NCI-H82 (cell line): Measurements from ENCODE around the gene IL10RB.
A peak's percentile ranks its signal among the peaks of the same experiment; 100 is the strongest.
"Not testable (repeated sequence)": the region's sequence is repeated elsewhere in the genome, so short reads cannot be mapped to it uniquely, and the experiment has no call there.

Experiments used
- DNase-seq: peaks from one replicate; lab custom pipeline; 2025; lab: John Stamatoyannopoulos, UW

Gene IL10RB

DNA sequence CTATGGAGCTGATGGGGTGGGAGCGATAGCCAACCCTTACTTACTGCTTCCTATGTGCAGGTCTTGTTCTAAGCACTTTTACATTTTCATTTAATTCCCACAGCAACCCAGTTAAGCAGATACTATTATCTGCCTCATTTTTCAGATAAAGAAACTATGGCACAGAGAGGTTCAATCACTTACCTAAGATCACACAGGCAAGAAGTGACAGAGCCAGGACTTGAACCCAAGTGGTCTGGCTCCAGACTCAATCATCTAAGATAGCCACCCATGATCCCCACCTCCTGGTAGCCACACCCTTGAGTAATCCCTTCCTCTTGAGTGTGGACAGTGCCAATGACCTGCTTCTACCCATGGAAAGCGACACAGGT is 35.5 kb downstream of the IL10RB start:
- DNase-seq, result no peak

DNA sequence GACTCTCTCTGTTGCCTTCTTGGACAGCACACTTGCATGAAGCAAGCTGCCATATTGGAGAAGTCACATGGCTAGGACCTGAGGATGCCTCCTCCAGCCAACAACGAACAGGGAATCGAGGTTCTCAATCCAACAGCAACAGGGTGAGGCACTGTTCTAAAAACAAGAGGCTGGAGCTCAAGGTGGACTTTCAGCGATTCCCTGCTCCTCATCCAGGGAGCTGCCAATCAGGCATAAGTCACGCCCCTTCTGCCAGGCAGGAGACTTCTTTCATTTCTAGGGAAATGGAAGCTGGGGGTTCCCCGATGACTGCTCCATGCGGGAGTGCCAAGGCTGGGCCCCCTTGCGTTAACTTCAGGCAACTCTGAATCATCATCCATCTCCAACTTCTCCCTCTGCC is 35.9 kb downstream of the IL10RB start:
- DNase-seq, result no peak

DNA sequence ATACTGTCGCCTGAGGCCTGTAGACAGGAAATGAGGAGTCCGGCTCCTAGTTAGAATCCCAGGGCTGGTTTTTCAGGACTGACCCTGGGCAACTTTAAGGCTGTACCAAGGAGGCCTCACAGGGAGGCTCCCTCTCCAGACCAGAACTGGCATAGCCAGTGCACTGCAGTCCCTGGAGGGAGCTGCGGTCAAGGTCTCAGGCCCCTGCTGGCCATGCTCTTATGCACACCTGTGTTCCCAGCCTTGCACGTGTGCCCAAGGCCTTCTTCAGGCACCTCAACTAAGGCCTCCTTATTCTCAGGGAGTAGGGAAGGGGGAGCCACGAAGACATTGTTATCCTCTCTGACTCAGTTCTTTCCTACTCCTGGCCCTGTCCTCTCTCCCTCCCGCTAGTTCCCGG is 36.6 kb downstream of the IL10RB start:
- DNase-seq, result no peak

DNA sequence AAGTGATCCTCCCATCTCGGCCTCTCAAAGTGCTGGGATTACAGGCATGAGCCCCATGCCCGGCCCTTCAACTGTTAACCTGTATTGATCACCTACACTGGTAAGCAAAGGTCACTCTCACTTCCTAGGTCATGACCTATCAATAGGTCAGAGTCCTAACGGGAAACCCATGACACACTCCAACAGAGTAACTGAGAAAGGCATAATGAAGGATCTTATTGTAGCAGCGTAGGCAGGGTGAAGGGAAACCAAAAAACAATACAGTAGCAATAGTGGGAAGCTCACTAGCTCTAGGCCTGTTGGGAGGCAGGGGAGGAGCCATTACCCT is 39.1 kb downstream of the IL10RB start:
- DNase-seq, result no peak

DNA sequence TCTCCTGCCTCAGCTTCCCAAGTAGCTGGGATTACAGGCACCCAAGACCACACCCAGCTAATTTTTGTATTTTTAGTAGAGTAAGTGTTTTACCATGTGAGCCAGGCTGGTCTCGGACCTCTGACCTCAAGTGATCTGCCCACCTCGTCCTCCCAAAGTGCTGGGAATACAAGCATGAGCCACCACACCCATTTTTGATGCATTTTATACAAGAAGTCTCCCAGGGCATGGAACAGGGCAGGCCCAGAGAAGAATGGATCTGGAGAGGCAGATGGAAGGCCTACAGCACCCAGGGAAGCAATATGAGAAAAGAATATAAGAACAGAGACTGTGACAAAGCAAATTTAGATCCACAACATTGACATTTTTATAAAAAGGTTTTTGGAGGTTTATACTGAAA is 39.8 kb downstream of the IL10RB start:
- no peak for DNase-seq

DNA sequence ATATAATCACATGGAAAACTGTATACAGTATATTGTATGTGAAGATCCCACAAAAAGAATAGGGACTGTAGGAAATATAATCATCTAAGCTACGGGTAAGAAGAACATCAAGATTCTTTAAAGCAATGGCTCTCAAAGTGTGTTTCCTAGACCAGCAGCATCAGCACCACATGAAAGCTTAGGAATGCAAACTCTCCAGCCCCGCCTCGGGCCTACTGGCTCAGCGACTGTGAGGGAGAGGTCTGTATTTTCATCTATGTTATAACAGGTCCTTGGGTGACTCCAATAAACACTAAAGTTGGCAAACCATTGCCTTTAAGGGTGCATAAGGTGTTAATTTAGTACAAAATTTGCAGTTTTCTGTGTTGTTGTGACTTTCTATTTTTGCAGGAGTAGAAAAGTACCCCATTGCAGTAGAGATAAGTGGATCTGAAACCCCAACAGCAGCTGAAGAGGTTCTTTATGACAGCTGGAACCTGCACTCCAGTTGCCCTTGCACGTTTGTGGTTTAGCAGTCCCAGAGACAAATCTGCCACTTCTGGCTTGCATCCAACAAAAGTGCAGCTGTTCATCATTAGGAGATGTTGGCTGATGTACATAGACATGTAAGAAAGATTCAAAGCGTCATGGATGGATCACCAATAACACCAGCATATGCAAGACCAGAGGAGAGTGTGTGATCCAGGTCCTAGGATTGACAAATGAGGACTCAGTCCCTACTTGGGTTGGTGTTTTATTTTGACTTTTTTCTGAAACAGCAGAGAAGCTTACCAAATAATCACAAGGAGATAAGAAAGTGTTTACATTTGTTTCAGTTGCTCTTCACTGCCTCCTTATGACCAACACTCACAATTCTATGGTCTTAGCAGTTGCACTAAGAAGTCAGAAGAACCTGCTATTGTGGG is 42.7 kb downstream of the IL10RB start:
- DNase-seq, result peak; percentile 95

DNA sequence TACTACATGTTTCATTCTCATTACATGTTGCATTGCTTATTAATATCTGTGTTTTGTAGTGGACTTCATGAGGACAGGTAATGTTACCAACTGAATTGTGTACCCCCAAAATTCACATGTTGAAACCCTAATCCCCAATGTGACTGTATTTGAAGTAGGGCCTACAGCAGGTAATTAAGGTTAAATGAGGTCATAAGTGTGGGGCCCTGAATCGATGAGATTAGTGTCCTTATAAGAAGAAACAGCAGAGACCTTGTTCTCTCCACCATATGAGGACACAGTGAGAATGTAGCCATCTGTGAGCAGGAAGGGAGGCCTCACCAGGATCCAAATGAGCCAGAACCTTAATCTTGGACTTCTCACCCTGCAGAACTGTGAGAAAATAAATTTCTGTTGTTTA is 43.6 kb downstream of the IL10RB start:
- no peak for DNase-seq

DNA sequence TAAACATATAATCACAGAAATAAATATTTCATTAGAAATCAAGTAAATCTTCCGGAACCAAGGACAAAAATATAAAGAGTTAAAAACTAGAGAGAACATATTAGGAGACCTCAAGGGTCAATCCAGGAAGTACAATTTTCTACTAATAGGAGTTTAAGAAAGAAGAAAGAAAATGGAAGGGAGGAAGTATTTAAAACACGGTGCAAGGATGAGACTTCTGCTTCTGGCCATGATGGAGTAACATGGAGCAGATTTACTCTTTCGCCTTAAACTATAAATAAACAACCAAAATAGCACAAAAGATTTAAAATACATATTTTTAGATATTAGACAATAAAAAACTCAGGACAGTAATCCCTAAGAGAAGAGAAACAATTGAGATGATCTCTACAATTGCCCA is 46.0 kb downstream of the IL10RB start:
- DNase-seq, result no peak

DNA sequence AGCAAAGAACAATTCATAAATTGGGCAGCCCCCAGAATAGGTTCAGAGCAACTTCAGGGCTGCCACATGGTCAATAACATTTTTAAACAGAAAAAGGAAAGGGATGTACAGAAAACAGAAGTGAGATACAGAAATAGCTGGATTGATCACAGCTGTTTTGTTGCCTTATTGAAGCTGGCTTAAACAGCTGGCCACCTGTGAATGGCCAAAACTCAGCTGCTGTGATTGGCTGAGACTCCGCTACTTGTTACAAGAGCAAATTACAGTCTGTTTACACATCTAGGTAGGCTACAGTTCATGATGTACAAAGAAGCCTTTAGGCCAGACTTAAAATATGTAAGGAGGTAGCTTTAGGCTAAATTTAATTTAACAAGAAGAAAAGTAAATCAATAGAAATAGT is 47.0 kb downstream of the IL10RB start:
- DNase-seq, result no peak

DNA sequence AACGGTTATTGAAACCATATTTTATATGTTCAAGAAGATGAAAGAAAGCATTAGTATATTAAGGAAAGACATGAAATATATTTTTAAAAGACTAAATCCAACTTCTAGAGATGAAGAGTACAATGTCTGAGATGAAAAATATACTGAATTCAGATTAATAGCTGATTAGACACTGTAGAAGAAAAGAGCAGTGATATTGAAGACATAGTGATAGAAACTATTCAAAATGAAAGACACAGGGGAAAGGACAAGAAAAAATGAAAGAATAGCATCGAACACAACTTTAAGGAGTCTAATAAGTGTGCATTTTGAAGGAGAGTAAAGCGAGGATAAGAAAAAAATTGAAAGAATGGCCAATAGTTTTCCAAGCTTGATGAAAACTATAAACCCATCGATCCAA is 47.4 kb downstream of the IL10RB start:
- DNase-seq, result no peak

DNA sequence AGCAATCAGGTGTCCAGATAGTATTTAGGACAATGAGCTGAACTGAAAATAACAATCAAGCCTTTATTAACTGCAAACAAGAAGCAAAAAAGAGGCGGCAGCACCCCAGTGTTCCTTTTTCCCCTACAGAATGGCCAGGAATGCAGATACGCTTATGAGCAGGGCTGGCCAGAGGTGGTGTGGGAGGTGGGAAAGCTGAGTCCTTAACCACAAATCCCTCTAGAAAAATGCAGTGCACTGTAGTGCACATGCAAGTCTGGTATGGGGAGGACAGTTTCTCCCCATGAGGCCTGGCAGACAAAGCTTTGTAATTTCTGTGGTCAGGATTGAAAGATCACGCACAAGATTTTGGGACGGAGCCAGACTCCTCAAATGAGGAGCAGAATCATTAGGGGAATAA is 47.9 kb downstream of the IL10RB start:
- DNase-seq, result no peak

DNA sequence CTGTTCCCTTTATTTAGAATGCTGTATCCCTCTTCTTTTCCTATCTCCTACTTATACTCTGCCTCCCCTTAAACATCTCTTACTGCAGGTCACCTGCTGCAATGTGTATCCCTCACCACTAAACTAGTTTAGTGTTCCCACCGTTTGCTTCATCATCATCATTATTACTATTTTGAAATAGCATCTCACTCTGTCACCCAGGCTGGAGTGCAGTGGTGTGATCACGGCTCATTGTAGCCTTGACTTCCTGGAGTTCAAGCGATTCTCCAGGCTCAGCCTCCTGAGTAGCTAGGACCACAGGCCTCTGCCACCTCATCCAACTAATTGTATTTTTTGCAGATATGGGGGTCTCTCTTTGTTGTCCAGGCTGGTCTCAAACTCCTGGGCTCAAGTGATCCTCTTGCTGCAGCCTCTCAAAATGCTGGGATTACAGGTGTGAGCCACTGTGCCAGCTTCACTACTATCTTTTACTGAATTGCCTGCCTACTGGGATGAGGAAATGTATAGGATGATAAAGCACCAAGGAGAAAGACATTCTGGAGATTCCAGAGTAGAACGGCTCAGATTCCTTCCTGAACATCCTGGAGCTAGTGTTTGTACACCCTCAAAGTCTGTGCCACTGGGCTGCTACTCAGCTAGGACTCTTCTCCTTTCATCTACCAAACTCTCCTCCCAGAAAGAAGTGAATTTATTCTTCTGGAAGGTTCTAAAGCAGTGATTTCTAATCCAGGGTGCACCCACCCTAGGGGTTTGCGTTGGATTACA is 50.0 kb downstream of the IL10RB start:
- DNase-seq, result no peak

DNA sequence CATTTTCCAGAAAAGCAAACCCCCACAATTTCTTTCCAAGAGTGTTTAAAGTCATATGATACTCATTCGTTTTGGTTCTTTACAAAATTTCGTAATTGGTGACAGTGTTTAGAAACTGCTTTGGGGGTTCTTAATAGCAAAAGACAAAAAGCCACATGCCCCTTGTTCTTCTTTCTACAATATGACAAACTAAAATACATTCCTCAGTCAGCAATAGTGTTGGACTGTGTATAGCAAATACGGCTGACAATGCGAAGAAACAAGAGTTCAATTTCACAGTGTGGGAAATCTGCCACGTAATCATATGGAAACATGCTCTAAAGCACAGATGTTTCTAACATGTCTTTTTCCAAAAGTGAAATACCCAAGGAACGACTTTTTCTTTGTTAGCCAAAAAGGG is 51.0 kb downstream of the IL10RB start:
- no peak for DNase-seq

DNA sequence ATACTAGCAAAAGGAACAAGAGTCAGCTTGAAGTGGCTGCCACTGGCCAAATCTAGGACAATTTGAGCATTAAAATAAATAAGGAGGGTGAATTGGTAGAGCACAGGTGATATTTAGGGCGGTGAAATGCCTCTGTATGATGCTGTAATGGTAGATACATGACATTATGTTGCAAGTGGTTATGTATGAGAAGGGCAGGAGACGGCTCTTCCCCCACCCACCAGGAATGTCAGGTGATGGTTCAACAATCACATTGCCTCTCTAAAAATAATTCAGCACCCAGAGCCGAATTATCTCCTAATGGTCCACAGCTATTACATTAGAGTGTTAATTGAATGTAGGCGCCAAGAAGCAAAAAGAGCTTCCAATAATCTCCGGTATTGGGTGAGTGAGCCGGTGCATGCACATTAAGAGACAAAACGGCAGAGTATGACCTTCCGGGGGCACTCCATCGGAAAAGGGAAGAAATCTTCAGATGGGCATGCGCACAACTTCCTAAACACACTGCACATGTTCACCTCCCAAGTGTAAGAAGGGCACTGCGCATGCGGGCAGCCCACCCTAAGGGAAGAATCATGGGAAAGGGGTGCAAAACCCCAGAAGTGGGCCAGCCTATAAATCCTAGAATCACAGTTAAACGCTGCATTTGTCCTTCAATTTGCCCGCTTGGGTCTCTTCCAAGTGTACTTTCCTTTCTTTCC is 51.8 kb downstream of the IL10RB start:
- no peak for DNase-seq

DNA sequence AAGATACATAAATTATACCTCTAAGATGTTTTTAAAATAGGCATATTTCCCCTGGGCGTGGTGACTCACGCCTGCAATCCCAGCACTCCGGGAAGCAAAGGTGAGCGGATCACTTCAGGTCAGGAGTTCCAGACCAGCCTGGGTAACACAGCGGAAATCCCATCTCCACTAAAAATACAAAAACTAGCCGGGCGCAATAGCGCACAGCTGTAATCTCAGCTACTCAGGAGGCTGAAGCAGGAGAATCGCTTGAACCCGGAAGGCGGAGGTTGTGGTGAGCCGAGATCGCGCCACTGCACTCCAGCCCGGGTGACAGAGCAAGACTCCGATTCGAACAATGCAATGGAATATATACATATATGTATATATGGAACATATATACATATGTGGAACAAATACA is 54.8 kb downstream of the IL10RB start:
- not testable (repeated sequence) for DNase-seq

DNA sequence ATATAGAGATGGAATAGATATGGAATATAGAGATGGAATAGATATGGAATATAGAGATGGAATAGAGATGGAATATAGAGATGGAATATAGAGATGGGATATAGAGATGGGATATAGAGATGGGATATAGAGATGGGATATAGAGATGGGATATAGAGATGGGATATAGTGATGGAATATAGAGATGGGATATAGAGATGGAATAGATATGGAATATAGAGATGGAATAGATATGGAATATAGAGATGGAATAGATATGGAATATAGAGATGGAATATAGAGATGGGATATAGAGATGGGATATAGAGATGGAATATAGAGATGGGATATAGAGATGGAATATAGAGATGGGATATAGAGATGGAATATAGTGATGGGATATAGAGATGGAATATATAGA is 57.4 kb downstream of the IL10RB start:
- DNase-seq, result not testable (repeated sequence)

DNA sequence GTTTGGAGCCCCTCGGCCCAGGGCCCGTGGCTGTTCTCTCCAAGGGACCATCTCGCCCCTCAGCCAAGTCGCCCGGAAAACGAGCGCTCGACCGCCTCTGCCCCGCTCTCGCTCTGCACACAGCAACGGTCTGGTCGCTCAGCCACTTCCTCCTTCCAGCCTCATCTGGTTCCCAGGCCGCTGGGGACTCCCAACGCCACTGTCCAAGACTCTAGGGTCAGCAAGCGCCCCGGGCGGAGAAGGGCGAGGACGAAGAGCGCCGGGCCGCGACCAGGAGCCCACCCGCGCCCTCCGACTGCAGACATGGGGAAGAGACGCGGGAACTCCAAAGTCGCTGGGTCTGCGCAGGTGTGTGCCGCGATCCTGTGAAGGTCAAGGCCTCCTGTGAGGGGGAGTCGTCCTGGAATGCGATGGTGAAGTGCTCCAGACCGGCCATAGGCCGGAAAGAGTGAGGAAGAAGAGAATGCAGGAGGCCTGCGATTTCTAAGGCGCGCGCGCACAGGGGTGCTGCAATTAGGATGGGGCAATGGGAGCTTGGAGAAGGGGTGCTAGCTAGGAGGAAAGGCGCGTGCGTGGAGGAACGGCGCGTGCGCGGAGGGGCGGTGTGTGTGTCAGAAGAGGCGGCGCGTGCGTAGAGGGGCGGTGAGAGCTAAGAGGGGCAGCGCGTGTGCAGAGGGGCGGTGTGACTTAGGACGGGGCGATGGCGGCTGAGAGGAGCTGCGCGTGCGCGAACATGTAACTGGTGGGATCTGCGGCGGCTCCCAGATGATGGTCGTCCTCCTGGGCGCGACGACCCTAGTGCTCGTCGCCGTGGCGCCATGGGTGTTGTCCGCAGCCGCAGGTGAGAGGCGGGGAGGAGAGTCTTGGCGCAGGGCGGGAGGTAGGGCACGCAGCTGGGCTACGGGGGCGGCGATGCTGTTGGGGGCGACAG is 58.4 kb downstream of the IL10RB start, which contains the start of gene IFNAR1:
TSS of gene IFNAR1 (plus strand) at position 680 of the 931 bp plus-strand sequence. CDS start at position 766, 86 bp downstream.
- DNase-seq, result peak; percentile 100

DNA sequence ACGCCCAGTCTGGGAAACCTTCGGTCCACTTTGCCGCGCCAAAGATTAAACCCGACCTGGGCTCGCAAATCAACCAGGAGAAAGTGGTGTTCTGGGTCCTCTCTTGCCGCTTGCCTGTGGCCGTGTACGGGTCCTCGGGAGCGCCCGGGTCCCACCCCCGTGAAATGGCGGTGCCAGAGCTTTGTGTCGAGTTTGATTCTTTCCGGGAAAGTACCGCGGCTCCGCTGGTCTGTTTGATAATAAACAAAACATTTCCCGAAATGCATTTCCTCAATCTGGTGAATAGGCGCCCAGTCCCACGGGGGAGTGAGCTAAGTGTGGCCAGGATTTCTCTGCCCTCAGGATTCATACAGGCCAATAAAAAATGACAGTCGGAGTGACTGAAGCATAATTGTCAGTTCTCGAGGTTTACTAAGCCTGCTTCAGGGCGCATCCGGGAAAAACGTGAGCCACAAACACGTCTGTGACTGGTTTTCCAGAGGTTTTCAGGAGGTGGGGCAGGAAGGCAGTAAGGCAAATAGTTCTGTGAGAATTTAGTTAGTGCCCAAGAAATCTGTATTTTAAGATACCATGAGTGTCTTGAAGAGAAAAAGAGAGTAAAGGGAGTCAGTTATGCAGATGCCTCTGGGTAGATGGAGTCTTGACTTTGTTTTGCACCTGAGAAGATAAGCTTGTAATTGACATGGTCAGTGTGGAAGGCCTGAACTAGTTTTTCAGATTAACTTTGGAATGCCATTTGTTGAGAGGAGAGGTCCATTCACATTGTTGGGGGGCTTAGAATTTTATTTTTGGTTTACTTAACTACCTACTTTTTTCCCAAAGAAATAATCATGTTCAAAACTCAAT is 59.3 kb downstream of the IL10RB start:
- peak; percentile 76 for DNase-seq

DNA sequence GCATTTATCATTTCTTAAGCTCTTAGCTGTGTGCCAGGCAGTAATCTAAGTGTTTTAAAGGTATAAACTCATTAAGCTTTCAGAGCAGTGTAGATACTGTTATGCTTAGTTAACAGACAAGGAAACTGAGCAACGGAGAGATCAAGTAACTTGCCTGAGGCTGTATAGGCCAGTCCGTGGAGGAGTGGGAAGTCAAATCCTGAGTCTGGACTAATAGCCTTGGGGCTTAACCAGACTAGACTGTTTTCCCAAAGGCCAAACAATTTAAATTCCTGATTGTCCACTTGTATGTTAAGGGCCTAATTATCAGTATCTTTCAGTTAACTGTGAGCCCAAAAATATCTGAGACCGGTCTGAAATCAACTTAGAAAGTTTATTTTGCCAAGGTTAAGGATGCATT is 61.2 kb downstream of the IL10RB start:
- DNase-seq, result no peak

DNA sequence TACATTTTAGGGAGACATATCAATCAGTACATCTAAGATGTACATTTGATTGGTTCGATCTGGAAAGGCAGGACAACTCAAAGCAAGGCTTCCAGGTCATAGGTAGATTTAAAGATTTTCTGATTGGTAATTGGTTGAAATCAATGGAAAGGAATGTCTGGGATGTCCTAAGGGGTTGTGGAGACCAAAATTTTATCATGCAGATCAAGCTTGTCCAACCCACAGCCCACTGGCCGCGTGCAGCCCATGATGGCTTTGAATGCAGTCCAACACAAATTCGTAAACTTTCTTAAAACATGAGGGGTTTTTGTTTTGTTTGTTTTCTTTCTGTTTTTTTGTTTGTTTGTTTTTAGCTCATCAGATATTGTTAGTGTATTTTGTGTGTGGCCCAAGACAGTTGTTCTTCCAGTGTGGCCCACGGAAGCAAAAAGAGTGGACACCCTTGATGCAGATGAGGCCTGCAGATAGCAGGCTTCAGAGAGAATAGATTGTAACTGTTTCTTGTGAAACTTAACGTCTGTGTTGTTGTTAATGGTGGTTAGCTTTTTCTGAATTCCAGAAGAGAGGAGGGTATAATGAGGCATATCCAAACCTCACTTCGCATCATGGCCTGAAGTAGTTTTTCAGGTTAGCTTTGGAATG is 61.7 kb downstream of the IL10RB start:
- DNase-seq, result no peak
